HAP-1 (cell line): Measurements from ENCODE around the gene EPHA3.

Experiments
- DNase-seq, 2 experiments: peaks; one replicate each; pipeline ENCODE4 v3.0.0-alpha.2; 2016 to 2020; ENCODE audit warnings: low spot score in 2 of 2
- H3K27me3 ChIP-seq: fragments of 250-450 bp; sonication (Bioruptor Pico); 2 replicates; pipeline ENCODE4 v1.5.1; 2020; ENCODE audit warnings: low read depth, mild to moderate bottlenecking, moderate library complexity
- H3K36me3 ChIP-seq: fragments of 250-450 bp; sonication (Bioruptor Pico); replicated peaks from 2 replicates; pipeline ENCODE4 v1.5.1; 2020; ENCODE audit warnings: mild to moderate bottlenecking
- H3K4me1 ChIP-seq: fragments of 250-450 bp; sonication (Bioruptor Pico); 2 replicates; pipeline ENCODE4 v1.5.1; 2020; ENCODE audit warnings: mild to moderate bottlenecking
- H3K4me3 ChIP-seq: fragments of 250-450 bp; sonication (Bioruptor Pico); 2 replicates; pipeline ENCODE4 v1.5.1; 2020; ENCODE audit warnings: mild to moderate bottlenecking, moderate library complexity
- H3K9me3 ChIP-seq: fragments of 250-450 bp; sonication (Bioruptor Pico); 2 replicates; pipeline ENCODE4 v1.5.1; 2020; ENCODE audit warnings: mild to moderate bottlenecking, moderate library complexity
- in situ Hi-C: fragments of 300-500 bp; cut with MboI; formaldehyde crosslinking; loops from 3 replicates; pipeline ENCODE4 v1.14.3; 2020; ENCODE audit warnings: low sequenced_read_pairs, inconsistent platforms, mixed read lengths

The EPHA3 gene

GRCh38 chr3:89441141-89441540 lies 333.7 kb downstream of the EPHA3 start:
- Histone ChIP-seq H3K9me3 (no peaks in the 10 kb centered on the region), H3K4me3 (no peak overlapping the region), H3K27me3 (no peaks in the 10 kb centered on the region), H3K36me3 (no peaks in the 10 kb centered on the region), H3K4me1 (no peaks in the 10 kb centered on the region)
- DNase-seq = no peak
- in situ Hi-C loops = no loop called here

GRCh38 chr3:89446593-89446992 lies 339.2 kb downstream of the EPHA3 start:
- in situ Hi-C loops = no loop called here
- Histone ChIP-seq H3K4me3 (no peak overlapping the region), H3K36me3 (no peaks in the 10 kb centered on the region), H3K9me3 (no peaks in the 10 kb centered on the region), H3K4me1 (no peaks in the 10 kb centered on the region), H3K27me3 (no peaks in the 10 kb centered on the region)
- DNase-seq = no peak

GRCh38 chr3:89447243-89447642 lies 339.8 kb downstream of the EPHA3 start:
- Histone ChIP-seq H3K36me3 (no peaks in the 10 kb centered on the region), H3K27me3 (no peaks in the 10 kb centered on the region), H3K4me1 (no peaks in the 10 kb centered on the region), H3K9me3 (no peaks in the 10 kb centered on the region), H3K4me3 (no peak overlapping the region)
- in situ Hi-C loops = no loop called here
- DNase-seq = no peak

GRCh38 chr3:89449086-89449485 lies 341.7 kb downstream of the EPHA3 start:
- H3K4me1 ChIP-seq = no peaks in the 10 kb centered on the region
- H3K36me3 ChIP-seq = no peaks in the 10 kb centered on the region
- no peak overlapping the region for H3K4me3 ChIP-seq
- DNase-seq = no peak
- no peaks in the 10 kb centered on the region for H3K9me3 ChIP-seq
- in situ Hi-C loops = no loop called here
- H3K27me3 ChIP-seq = no peaks in the 10 kb centered on the region

GRCh38 chr3:89452066-89452465 lies 344.6 kb downstream of the EPHA3 start:
- H3K27me3 ChIP-seq = no peaks in the 10 kb centered on the region
- no peak overlapping the region for H3K4me3 ChIP-seq
- H3K4me1 ChIP-seq = no peaks in the 10 kb centered on the region
- H3K36me3 ChIP-seq = no peaks in the 10 kb centered on the region
- DNase-seq = no peak
- no peaks in the 10 kb centered on the region for H3K9me3 ChIP-seq
- in situ Hi-C loops = no loop called here

GRCh38 chr3:89455240-89455639 lies 347.8 kb downstream of the EPHA3 start:
- DNase-seq = no peak
- in situ Hi-C loops = no loop called here
- Histone ChIP-seq H3K4me3 (no peak overlapping the region), H3K36me3 (no peaks in the 10 kb centered on the region), H3K9me3 (no peaks in the 10 kb centered on the region), H3K27me3 (no peaks in the 10 kb centered on the region), H3K4me1 (no peaks in the 10 kb centered on the region)

- Histone ChIP-seq H3K4me1 (no peaks in the 10 kb centered on the region), H3K27me3 (no peaks in the 10 kb centered on the region), H3K36me3 (no peaks in the 10 kb centered on the region), H3K9me3 (no peaks in the 10 kb centered on the region), H3K4me3 (no peak overlapping the region)
- in situ Hi-C loops = no loop called here
- no peak for DNase-seq
Observed at GRCh38 chr3:89467898-89468363, 360.5 kb downstream of the EPHA3 start.

GRCh38 chr3:89472101-89472500 lies 364.7 kb downstream of the EPHA3 start:
- no peak overlapping the region for H3K4me3 ChIP-seq
- no peak for DNase-seq
- H3K4me1 ChIP-seq = no peaks in the 10 kb centered on the region
- in situ Hi-C loops = no loop called here
- no peaks in the 10 kb centered on the region for H3K36me3 ChIP-seq
- H3K27me3 ChIP-seq = no peaks in the 10 kb centered on the region
- H3K9me3 ChIP-seq = no peaks in the 10 kb centered on the region

- H3K4me1 ChIP-seq = no peaks in the 10 kb centered on the region
- H3K27me3 ChIP-seq = no peaks in the 10 kb centered on the region
- DNase-seq = no peak
- in situ Hi-C loops = no loop called here
- H3K4me3 ChIP-seq = no peak overlapping the region
- H3K9me3 ChIP-seq = no peaks in the 10 kb centered on the region
- no peaks in the 10 kb centered on the region for H3K36me3 ChIP-seq
Observed at GRCh38 chr3:89474333-89475130, 367.1 kb downstream of the EPHA3 start.

- no peaks in the 10 kb centered on the region for H3K27me3 ChIP-seq
- H3K9me3 ChIP-seq = no peaks in the 10 kb centered on the region
- H3K4me1 ChIP-seq = no peaks in the 10 kb centered on the region
- in situ Hi-C loops = no loop called here
- H3K36me3 ChIP-seq = no peaks in the 10 kb centered on the region
- H3K4me3 ChIP-seq = no peak overlapping the region
- no peak for DNase-seq
Observed at GRCh38 chr3:89488800-89489580, 381.6 kb downstream of the EPHA3 start.

GRCh38 chr3:89490129-89490528 lies 382.7 kb downstream of the EPHA3 start:
- no peak for DNase-seq
- H3K4me1 ChIP-seq = no peaks in the 10 kb centered on the region
- no peaks in the 10 kb centered on the region for H3K36me3 ChIP-seq
- H3K9me3 ChIP-seq = no peaks in the 10 kb centered on the region
- H3K27me3 ChIP-seq = no peaks in the 10 kb centered on the region
- H3K4me3 ChIP-seq = no peak overlapping the region
- in situ Hi-C loops = no loop called here

GRCh38 chr3:89494734-89495133 lies 387.3 kb downstream of the EPHA3 start:
- in situ Hi-C loops = no loop called here

GRCh38 chr3:89503891-89504391 lies 396.5 kb downstream of the EPHA3 start:
- no peaks in the 10 kb centered on the region for H3K36me3 ChIP-seq
- no peaks in the 10 kb centered on the region for H3K4me1 ChIP-seq
- H3K27me3 ChIP-seq = no peaks in the 10 kb centered on the region
- no peak for DNase-seq
- no peak overlapping the region for H3K4me3 ChIP-seq
- in situ Hi-C loops = no loop called here
- H3K9me3 ChIP-seq = no peaks in the 10 kb centered on the region

More at GRCh38 chr3:89494734-89495133, 387.3 kb downstream of the EPHA3 start:
- Histone ChIP-seq H3K27me3 (no peaks in the 10 kb centered on the region), H3K4me1 (no peaks in the 10 kb centered on the region), H3K4me3 (no peak overlapping the region), H3K36me3 (no peaks in the 10 kb centered on the region), H3K9me3 (no peaks in the 10 kb centered on the region)
- no peak for DNase-seq

GRCh38 chr3:89504432-89504831 lies 397.0 kb downstream of the EPHA3 start:
- Histone ChIP-seq H3K27me3 (no peaks in the 10 kb centered on the region), H3K4me1 (no peaks in the 10 kb centered on the region), H3K36me3 (no peaks in the 10 kb centered on the region), H3K4me3 (no peak overlapping the region), H3K9me3 (no peaks in the 10 kb centered on the region)
- in situ Hi-C loops = no loop called here
- DNase-seq = no peak
